ENCODE results near the gene WDR89.
"Not testable (repeated sequence)": the region's sequence is repeated elsewhere in the genome, so short reads cannot be mapped to it uniquely, and the experiment has no call there.

The WDR89 gene, protein sequence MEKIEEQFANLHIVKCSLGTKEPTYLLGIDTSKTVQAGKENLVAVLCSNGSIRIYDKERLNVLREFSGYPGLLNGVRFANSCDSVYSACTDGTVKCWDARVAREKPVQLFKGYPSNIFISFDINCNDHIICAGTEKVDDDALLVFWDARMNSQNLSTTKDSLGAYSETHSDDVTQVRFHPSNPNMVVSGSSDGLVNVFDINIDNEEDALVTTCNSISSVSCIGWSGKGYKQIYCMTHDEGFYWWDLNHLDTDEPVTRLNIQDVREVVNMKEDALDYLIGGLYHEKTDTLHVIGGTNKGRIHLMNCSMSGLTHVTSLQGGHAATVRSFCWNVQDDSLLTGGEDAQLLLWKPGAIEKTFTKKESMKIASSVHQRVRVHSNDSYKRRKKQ

DNA sequence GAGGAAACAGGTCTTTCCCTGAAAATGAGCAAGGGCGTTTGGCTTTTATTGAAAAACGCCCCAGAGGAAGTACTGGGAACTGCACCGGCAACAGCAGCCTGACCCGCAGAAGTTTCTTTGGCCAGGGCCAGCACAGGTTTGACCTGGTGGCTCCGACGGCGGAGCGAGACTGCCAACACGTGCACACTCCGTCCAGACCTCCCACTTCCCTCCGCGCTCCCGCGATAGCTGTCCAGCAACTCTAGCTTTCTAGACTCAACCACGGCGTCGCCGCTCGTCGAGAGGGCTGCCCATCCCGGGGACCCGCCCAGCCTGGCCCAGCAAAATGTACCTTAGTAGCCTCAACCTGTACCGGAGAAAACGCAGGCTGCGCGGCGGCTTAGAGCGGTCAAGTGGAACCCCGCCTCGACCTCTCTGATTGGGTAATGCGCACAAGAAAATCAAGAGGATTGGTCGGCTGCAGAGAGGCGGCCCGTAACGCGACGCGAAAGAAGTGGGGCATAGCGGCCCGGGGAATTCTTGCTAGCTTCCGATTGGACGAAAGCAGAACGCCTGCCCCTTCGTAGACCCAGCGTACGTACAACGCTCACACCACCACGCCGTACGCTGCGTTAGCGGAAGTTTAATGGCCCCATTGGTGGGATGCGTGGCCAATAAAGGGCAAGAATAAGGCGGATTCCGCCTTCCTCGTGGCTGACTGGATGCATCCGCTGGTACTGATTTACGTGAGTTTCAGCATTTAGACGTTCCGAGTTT lies at the start of gene WDR89:
WDR89 (minus strand) TSS at position 399 of the 756 bp plus-strand sequence. CDS start 41,929 bp downstream, outside the sequence.
- peak; percentile 96 for DNase-seq (ENCODE audit: low read depth)

DNA sequence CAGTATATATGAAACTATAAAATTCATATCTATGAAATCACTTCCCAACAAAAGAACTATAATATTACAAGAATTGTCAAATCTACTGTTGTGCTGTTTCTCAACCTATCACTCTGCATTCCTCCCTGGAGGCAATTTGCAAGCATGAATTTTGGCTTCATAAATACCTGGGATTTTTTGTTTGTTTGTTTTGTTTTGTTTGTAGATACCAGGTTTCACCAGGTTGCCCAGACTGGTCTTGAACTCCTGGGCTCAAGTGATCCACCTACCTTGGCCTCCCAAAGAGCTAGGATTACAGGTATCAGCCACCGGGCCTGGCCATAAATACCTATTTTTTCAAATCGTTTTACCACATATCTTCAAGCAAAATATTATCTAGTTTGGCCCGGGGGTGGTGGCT lies 47.5 kb upstream of the WDR89 start:
- no peak for DNase-seq (ENCODE audit: low read depth)

- DNase-seq (ENCODE audit: low read depth) = no peak
Observed at GRCh38 chr14:63686926-63687325, 45.3 kb upstream of the WDR89 start.

- DNase-seq (ENCODE audit: low read depth) = no peak
Observed at GRCh38 chr14:63685401-63685800, 43.7 kb upstream of the WDR89 start.

- DNase-seq (ENCODE audit: low read depth) = no peak
Observed at GRCh38 chr14:63682727-63683593, 41.3 kb upstream of the WDR89 start.

GRCh38 chr14:63678536-63678935 lies 36.9 kb upstream of the WDR89 start:
- no peak for DNase-seq (ENCODE audit: low read depth)

- no peak for DNase-seq (ENCODE audit: low read depth)
Observed at GRCh38 chr14:63677891-63678379, 36.3 kb upstream of the WDR89 start.

DNA sequence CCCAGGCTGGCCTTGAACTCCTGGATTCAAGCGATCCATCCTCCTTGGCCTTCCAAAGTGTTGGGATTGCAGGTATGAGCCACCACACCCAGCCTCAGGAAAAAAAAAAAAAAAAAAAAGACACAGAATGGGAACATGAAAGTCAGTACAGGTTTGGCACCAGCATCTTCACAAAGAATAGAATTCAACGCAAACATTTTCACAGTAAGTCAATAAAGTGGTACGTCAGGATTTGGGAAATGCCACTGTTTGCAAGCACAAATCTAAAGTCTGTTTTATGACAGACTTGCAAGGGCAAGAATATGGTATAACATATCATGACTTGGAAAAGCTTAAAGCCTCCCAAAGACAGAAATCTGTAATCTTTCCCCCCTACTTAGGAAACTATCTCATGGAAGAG lies 34.9 kb upstream of the WDR89 start:
- DNase-seq (ENCODE audit: low read depth) = no peak

DNA sequence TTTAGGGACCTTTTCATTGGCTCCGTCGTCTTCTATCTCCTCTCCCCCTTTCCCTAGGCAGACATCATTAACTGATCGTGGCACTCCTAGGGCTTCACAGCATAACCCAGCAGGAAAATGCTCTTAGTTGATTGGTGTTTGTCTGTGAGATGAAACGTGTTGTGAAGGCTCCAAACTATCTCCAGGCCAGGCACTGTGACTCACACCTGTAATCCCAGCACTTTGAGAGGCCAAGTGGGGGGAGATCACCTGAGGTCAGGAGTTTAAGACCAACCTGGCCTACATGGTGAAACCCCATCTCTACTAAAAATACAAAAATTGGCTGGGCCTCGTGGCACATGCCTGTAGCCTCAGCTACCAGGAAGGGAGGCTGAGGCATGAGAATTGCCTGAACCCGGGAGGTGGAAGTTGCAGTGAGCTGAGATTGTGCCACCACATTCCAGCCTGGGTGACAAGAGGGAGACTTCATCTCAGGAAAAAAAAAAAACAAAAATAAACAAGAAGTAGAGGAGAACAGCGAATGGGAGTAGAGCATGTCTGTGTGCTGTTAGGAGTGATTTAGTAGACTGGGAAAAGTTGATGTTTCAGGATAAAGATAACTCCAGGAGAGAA lies 32.3 kb upstream of the WDR89 start:
- no peak for DNase-seq (ENCODE audit: low read depth)

DNA sequence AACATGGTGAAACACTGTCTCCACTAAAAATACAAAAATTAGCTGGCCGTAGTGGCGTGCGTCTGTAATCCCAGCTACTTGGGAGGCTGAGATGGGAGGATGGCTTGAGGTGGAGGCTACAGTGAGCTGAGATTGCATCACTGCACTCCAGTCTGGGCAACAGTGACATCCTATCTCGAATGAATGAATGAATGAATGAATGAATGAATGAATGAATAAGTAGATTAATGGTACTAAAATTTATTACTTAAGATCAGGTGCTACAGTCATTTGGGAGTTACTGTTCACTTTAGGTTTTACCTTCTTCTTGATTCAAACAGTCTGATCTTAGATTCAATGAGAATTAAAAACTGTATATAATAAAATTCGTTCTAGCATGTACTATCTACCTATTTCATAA lies 31.6 kb upstream of the WDR89 start:
- DNase-seq (ENCODE audit: low read depth) = no peak

DNA sequence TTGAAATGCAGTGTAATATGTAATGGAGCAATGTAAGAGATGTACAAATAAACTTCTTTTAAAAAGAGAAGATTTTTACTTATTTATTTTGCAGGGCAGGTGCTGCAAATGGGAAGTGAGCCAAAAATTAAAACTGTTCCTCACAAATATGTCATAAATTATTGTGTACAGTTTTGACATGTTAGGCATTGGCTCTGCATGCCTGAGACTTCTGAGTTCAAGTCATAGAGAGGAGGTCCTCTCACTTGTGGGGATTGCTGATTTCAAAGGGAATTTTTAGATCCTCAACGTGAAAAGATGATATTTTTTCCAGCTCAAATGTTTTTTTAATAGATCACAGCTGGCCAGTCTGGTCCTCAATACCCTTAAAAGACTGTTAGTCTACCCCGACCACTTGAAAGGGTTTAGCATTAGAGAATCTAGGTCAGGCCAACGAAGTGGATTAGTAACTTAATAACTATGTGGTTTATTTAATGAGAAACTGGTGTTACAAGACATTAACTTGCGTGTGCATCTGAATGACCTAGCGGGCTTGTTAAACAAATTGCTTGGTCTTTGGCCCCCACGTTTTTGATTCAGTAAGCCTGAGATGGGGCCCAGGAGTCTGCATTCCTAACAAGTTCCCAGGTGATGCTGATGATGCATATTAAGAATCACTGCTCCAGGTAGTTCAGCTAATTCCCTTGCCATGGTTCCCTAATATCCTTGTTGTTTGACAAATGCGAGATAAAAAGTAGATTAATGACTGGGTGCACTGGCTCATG lies 30.9 kb upstream of the WDR89 start:
- DNase-seq (ENCODE audit: low read depth) = no peak

DNA sequence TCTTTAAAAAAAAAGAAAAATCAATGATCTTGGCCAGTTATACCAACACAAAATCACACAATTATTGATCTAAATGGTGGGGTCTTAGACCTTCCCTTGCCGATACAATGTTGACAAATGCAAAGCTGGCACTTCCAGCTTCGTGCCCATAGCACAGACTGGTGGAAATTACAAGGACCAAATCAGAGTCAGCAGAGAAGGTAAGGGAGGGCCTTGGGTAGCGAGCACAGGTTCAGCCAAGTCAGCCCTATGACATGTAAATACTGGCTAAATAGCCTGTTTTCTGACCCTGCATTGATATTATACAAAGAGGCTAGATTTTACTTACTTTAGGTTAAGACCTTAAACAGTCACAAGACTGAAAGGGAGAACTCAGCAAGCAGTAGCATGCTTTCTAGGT lies 30.3 kb upstream of the WDR89 start:
- DNase-seq (ENCODE audit: low read depth) = no peak

DNA sequence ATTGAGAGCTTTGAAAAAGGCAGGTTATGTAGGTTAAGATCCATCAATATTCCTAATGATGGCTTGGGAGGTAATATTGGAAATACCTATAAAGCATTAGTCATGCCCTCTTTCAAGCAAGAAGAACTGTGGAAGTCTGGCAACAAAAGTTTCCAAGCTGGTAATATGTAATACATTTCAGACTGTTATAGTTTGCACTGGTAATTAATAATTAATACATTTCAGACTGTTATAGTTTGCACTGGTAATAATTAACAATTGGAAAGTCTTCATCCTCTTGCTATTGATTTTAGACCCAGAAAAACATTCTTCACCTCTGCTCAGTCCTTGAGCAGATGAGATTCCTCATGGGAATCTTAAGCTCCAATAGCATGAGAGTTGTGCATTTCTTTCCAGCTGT lies 29.0 kb upstream of the WDR89 start:
- no peak for DNase-seq (ENCODE audit: low read depth)

DNA sequence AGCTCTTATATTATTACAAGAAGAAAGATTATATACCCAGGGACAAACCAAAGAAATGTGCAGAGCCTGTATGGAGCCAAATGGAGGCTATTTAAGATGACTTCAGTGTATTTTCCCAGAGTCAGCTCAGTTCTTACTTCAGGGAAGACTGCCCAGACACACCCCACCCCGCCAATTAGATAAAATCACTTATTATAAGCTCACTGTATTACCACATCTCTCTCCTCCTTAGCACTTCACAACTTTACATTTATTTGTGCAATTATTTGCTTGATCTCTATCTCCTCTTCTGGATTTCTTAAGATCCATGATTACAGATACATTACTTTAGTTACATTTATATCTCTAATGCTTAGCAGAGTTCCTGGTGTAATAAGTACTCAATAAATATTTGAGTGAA lies 24.7 kb upstream of the WDR89 start:
- no peak for DNase-seq (ENCODE audit: low read depth)

DNA sequence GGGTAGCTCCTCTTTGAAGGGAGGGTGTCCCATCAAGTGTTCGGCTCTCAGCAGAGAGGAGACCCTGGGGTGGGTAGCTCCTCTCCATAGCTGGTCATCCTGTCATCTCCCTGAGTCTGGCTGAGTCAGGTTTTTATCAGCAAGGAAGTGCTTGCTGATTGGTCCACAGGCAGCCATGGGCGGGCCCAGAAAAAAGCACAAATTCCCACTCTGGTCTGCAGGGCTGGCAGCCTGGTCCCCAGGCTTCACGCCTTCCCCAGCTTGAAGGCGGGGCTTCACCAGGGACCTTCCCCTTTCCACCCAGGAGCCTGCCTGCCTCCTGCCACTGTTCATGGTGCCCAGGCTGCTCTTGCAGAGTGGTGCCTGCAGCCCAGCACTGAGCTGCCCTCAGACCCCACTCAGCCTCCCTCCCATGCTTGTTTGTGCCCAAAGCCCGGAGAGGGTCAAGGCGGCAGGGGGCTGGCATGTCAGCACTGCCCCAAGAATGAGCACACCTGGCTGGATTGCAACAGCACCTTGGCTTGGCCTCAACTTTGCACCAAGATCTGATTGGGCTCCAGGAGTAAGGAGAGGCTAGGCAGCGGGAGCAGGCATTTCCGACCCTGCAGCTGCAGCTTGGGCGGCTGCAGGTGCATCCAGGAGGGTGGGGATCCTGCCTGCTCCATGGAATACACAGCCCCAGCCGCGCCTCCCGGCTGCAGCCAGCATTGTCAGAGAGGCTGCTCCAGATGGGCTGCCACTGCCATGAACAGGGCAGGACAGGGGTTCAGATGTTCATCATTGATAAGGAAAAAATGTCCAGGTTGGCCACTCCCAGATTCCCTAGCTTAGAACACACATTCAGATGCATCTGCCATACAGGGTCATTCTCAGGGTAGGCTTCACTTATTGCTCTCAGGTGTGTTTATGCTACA lies 22.0 kb upstream of the WDR89 start:
- no peak for DNase-seq (ENCODE audit: low read depth)

- DNase-seq (ENCODE audit: low read depth) = no peak
Observed at GRCh38 chr14:63662776-63663175, 21.1 kb upstream of the WDR89 start.

GRCh38 chr14:63661881-63662280 lies 20.2 kb upstream of the WDR89 start:
- not testable (repeated sequence) for DNase-seq (ENCODE audit: low read depth)

DNA sequence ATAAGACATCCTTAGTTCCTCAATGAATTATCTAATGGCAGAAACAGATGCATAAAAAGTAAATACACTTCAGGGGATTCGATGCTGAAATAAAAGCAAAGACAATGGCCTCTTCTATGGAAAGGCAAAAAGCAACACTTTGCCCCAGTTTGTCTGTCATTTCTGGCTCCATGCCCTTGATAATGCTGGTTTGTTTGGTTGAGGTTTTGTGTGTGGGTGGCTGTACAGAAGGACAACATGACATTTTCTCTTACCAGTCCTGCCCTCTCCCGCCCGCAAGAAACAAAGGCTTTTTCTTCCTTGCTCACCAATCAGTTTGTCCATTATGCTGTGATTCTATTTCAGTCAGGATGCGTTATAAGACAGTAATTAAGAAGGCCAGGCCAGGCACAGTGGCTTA lies 18.1 kb upstream of the WDR89 start:
- DNase-seq (ENCODE audit: low read depth) = no peak

GRCh38 chr14:63656194-63656593 lies 14.5 kb upstream of the WDR89 start:
- no peak for DNase-seq (ENCODE audit: low read depth)

DNA sequence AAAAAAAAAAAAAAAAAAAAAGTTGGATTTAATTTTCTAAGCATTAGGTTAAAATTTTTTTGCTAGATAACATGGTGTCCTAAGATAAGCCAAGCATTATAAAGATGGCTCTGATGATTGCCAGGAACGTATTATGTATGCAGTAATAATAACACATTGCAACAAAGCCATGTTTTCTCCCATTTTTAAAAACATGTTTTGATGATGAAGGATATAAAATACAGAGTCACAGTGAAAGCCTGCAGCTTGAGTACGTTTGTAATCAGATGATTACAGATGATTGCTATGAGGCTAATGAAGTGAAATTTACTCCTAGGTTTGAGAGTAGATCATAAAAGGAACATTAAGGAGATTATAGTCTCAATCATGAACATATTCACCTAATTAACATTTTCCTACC lies 13.3 kb upstream of the WDR89 start:
- DNase-seq (ENCODE audit: low read depth) = no peak

Measured in stimulated activated CD4-positive, alpha-beta T cell treated with anti-CD3 and anti-CD28 coated beads, Interleukin-2, amount 100 ng/mL, for 4 hours (primary cell).